Central memory CD4-positive, alpha-beta T cell (primary cell): ENCODE measurements around the gene SLC22A23.

Experiments used
- DNase-seq: peaks from one replicate; pipeline ENCODE4 v3.0.0; 2022

SLC22A23 gene

GRCh38 chr6:3329393-3330051 is 127.3 kb downstream of the SLC22A23 start:
- DNase-seq: no peak

GRCh38 chr6:3328796-3329195 is 128.1 kb downstream of the SLC22A23 start:
- DNase-seq: no peak

GRCh38 chr6:3328145-3328544 is 128.7 kb downstream of the SLC22A23 start:
- no peak for DNase-seq

GRCh38 chr6:3327403-3327802 is 129.4 kb downstream of the SLC22A23 start:
- no peak for DNase-seq

- no peak for DNase-seq
Measured at GRCh38 chr6:3326981-3327380, 129.9 kb downstream of the SLC22A23 start.

GRCh38 chr6:3326184-3326971 is 130.5 kb downstream of the SLC22A23 start:
- no peak for DNase-seq

- no peak for DNase-seq
Measured at GRCh38 chr6:3325210-3325609, 131.6 kb downstream of the SLC22A23 start.

- no peak for DNase-seq
Measured at GRCh38 chr6:3324262-3324942, 132.4 kb downstream of the SLC22A23 start.

GRCh38 chr6:3323696-3324261 is 133.1 kb downstream of the SLC22A23 start:
- DNase-seq: no peak

GRCh38 chr6:3323148-3323547 is 133.7 kb downstream of the SLC22A23 start:
- DNase-seq: no peak

- no peak for DNase-seq
Measured at GRCh38 chr6:3322366-3322890, 134.4 kb downstream of the SLC22A23 start.

- no peak for DNase-seq
Measured at GRCh38 chr6:3321875-3322274, 135.0 kb downstream of the SLC22A23 start.

GRCh38 chr6:3321042-3321441 is 135.8 kb downstream of the SLC22A23 start:
- DNase-seq: no peak

GRCh38 chr6:3320238-3320811 is 136.5 kb downstream of the SLC22A23 start:
- DNase-seq: no peak

GRCh38 chr6:3319610-3320200 is 137.1 kb downstream of the SLC22A23 start:
- no peak for DNase-seq

- DNase-seq: no peak
Measured at GRCh38 chr6:3318821-3319540, 137.9 kb downstream of the SLC22A23 start.

GRCh38 chr6:3318226-3318625 is 138.6 kb downstream of the SLC22A23 start:
- peak; percentile 35 for DNase-seq

- no peak for DNase-seq
Measured at GRCh38 chr6:3317741-3318211, 139.1 kb downstream of the SLC22A23 start.

- no peak for DNase-seq
Measured at GRCh38 chr6:3316818-3317217, 140.0 kb downstream of the SLC22A23 start.

GRCh38 chr6:3316331-3316730 is 140.5 kb downstream of the SLC22A23 start:
- no peak for DNase-seq

GRCh38 chr6:3315841-3316240 is 141.0 kb downstream of the SLC22A23 start:
- no peak for DNase-seq
